Nephron progenitor cell (in vitro differentiated cells): ENCODE data around the gene PLVAP.
A peak's percentile ranks its signal among the peaks of the same experiment; 100 is the strongest.
"Not testable (repeated sequence)": the region's sequence is repeated elsewhere in the genome, so short reads cannot be mapped to it uniquely, and the experiment has no call there.

Source experiments
- DNase-seq: peaks from one replicate; pipeline ENCODE4 v3.0.0; 2021
- H3K27ac Mint-ChIP-seq: 2 replicates; pipeline ENCODE4 v1.8.0; 2021; ENCODE audit warnings: mild to moderate bottlenecking, moderate library complexity, mixed read lengths
- H3K27me3 Mint-ChIP-seq: 2 replicates; pipeline ENCODE4 v1.8.0; 2021; ENCODE audit warnings: mild to moderate bottlenecking, low read depth, mixed read lengths; ENCODE audit not compliant: poor library complexity
- H3K36me3 Mint-ChIP-seq: 2 replicates; pipeline ENCODE4 v1.8.0; 2021; ENCODE audit warnings: low read depth, mixed read lengths
- H3K4me1 Mint-ChIP-seq: 2 replicates; pipeline ENCODE4 v1.8.0; 2021; ENCODE audit warnings: mixed read lengths
- H3K4me3 Mint-ChIP-seq: 2 replicates; pipeline ENCODE4 v1.8.0; 2021; ENCODE audit warnings: mild to moderate bottlenecking, moderate library complexity, mixed read lengths
- H3K9me3 Mint-ChIP-seq: 2 replicates; pipeline ENCODE4 v1.8.0; 2021; ENCODE audit warnings: mild to moderate bottlenecking, moderate library complexity, mixed read lengths
- CTCF ChIP-seq: fragments of 200-600 bp; sonication (generic); IDR thresholded peaks from 2 replicates; pipeline ENCODE4 v1.5.0; 2021; ENCODE audit warnings: antibody characterized with exemption

The PLVAP gene

GRCh38 chr19:17378271-17378670 lies 1.1 kb upstream of the PLVAP start:
- H3K27ac Mint-ChIP-seq = peak overlapping the region; percentile 85
- H3K36me3 Mint-ChIP-seq = peaks cover 8% of the 10 kb centered on the region
- TF ChIP-seq CTCF = no peak
- peak overlapping the region; percentile 4 for H3K4me3 Mint-ChIP-seq
- peaks cover 3% of the 10 kb centered on the region for H3K27me3 Mint-ChIP-seq
- peaks cover 11% of the 10 kb centered on the region for H3K9me3 Mint-ChIP-seq
- H3K4me1 Mint-ChIP-seq = peaks cover 58% of the 10 kb centered on the region
- no peak for DNase-seq

DNA sequence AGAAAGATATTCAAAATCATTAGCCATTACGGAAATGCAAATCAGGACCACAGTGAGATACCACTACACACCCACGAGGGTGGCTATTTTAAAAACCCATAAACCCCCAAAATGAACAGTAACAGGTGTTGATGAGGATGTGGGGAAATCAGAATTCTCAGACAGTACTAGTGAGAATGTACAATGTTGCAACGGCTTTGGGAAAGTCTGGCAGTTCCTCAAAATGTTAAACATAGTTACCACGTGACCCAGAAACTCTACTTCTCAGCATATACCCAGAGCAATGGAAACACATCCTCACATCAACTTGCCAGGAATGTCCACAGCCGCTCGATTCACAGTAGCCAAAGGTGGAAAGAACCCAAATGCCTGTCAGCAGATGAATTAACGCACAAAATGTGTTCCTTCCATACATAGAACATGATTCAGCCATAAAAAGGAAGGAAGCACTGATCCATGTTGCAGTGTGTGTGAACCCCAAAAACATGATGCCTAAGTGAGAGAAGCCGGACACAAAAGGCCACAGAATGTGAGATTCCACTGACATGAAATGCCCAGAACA lies 7.0 kb downstream of the PLVAP start:
- H3K9me3 Mint-ChIP-seq = peaks cover 5% of the 10 kb centered on the region
- H3K36me3 Mint-ChIP-seq = peaks cover 15% of the 10 kb centered on the region
- no peak overlapping the region for H3K27ac Mint-ChIP-seq
- H3K4me1 Mint-ChIP-seq = peaks cover 11% of the 10 kb centered on the region
- H3K27me3 Mint-ChIP-seq = peaks cover 9% of the 10 kb centered on the region
- H3K4me3 Mint-ChIP-seq = no peak overlapping the region
- DNase-seq = no peak
- TF ChIP-seq CTCF = no peak

DNA sequence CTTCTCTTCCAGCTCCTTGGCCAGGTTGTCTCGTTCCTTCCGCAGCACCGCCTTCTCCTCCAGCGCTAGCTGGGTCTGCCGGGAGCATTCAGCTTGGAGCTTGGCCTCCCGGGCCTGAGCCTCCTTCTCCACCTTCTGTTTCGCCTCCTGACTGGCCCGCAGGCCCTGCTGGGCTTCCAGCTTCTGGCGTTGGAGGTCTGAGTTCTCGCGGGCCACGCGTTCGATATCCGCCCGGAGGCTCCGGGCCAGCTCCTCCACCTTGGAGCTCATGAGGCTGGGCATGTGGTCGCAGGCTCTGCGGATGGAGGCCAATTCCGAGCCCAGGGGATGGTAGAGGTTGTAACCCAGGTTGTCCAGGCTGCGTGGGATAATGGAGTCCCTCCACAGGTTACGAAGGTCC lies 11.8 kb downstream of the PLVAP start:
- no peak for TF ChIP-seq CTCF
- Mint-ChIP-seq H3K27ac (no peak overlapping the region), H3K27me3 (peaks cover 22% of the 10 kb centered on the region), H3K4me1 (peaks cover 8% of the 10 kb centered on the region), H3K9me3 (peaks cover 9% of the 10 kb centered on the region), H3K36me3 (peaks cover 21% of the 10 kb centered on the region), H3K4me3 (no peak overlapping the region)
- DNase-seq = no peak

DNA sequence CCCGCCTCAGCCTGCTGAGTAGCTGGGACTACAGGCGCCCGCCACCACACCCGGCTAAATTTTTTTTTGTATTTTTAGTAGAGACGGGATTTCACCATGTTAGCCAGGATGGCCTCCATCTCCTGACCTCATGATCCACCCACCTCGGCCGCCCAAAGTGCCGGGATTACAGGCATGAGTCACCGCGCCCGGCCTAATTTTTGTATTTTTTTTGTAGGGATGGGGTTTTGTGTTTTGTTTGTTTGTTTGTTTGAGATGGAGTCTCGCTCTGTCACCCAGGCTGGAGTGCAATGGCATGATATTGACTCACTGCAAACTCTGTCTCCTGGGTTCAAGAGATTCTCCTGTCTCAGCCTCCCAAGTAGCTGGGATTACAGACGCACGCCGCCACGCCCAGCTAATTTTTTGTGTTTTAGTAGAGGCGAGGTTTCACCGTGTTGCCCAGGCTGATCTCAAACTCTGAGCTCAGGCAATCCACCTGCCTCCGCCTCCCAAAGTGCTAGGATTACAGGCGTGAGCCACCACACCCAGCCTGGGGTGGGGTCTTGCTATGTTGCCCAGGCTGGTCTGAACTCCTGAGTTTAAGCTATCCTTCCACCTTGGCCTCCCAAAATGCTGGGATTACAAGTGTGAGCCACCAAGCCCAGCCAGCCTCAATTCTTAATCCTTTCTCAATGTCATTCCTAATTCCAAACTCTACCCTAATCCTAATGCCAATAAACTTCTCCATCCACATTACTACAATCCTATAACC lies 13.1 kb downstream of the PLVAP start:
- H3K4me3 Mint-ChIP-seq, H3K27ac Mint-ChIP-seq, H3K9me3 Mint-ChIP-seq, DNase-seq: not testable (repeated sequence)
- H3K4me1 Mint-ChIP-seq = peaks cover 10% of the 10 kb centered on the region
- H3K27me3 Mint-ChIP-seq = peaks cover 21% of the 10 kb centered on the region
- H3K36me3 Mint-ChIP-seq = peaks cover 18% of the 10 kb centered on the region

GRCh38 chr19:17359905-17360800 lies 17.0 kb downstream of the PLVAP start:
- no peak overlapping the region for H3K27ac Mint-ChIP-seq
- H3K4me1 Mint-ChIP-seq = peaks cover 6% of the 10 kb centered on the region
- no peak for DNase-seq
- TF ChIP-seq CTCF = no peak
- H3K36me3 Mint-ChIP-seq = peaks cover 10% of the 10 kb centered on the region
- H3K9me3 Mint-ChIP-seq = peaks cover 7% of the 10 kb centered on the region
- peaks cover 20% of the 10 kb centered on the region for H3K27me3 Mint-ChIP-seq
- H3K4me3 Mint-ChIP-seq = no peak overlapping the region

GRCh38 chr19:17358395-17358794 lies 18.7 kb downstream of the PLVAP start:
- Mint-ChIP-seq H3K9me3 (no peaks in the 10 kb centered on the region), H3K4me1 (peaks cover 10% of the 10 kb centered on the region), H3K27me3 (peaks cover 15% of the 10 kb centered on the region), H3K36me3 (no peaks in the 10 kb centered on the region), H3K27ac (no peak overlapping the region), H3K4me3 (no peak overlapping the region)
- TF ChIP-seq CTCF = no peak
- DNase-seq = no peak
